MM.1S (cell line): Measurements from ENCODE around the gene SCRN2.

ENCODE experiments used
- EZH2 ChIP-seq: fragments of 300-600 bp; sonication (generic); optimal IDR thresholded peaks from 2 replicates; pipeline ENCODE3; 2017; ENCODE audit warnings: low read depth, mild to moderate bottlenecking, antibody characterized with exemption, low read length, mixed read lengths
- EZH2phosphoT487 ChIP-seq: fragments of 300-600 bp; sonication (generic); IDR thresholded peaks from 2 replicates; pipeline ENCODE4 v1.6.1; 2018; ENCODE audit warnings: antibody characterized with exemption, low read length
- TF ChIP-seq, protein P1 (sequence below): fragments of 300-600 bp; sonication (generic); IDR thresholded peaks from 2 replicates; pipeline ENCODE4 v1.5.1; 2016; ENCODE audit warnings: antibody characterized with exemption, low read length, mixed read lengths

DNA sequence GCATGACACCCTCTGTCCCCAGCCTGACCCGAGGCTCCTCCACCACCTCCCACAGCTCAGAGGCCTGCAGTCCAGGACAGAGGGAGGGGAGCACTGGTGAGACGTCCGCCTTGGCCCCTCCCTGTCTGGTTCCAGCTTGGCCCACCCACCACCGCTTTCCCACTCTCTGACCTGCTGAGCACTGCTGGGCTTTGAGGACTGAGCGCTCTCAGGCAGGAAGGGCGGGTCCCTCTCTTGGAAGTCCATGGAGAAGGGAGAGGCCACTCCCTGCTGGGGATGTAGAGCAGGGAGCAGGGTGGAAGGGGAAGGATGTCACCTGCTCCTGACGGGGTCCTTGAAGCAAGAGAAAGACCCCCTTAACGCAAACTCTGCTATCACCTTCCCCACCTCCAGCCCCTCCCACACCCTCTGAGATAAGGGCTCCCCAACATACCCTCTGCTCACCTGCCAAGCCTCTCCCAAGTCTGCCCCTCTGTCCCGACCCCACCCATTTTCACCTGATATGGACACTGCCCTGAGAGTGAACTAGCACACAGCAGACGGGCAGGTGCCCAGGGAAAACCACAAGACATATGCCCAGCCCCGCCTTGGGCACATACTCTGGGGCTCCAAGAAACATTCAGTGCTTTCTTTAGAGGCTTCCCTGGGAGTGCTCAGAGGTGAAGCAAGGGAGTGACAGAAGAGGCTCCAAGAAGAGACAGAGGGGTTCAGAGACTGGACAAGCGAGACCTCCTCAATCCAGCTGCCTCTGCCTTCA, 20.9 kb downstream of the SCRN2 start:
- TF ChIP-seq EZH2phosphoT487 (no peak), EZH2 (no peak)
- TF ChIP-seq, protein P1, sequence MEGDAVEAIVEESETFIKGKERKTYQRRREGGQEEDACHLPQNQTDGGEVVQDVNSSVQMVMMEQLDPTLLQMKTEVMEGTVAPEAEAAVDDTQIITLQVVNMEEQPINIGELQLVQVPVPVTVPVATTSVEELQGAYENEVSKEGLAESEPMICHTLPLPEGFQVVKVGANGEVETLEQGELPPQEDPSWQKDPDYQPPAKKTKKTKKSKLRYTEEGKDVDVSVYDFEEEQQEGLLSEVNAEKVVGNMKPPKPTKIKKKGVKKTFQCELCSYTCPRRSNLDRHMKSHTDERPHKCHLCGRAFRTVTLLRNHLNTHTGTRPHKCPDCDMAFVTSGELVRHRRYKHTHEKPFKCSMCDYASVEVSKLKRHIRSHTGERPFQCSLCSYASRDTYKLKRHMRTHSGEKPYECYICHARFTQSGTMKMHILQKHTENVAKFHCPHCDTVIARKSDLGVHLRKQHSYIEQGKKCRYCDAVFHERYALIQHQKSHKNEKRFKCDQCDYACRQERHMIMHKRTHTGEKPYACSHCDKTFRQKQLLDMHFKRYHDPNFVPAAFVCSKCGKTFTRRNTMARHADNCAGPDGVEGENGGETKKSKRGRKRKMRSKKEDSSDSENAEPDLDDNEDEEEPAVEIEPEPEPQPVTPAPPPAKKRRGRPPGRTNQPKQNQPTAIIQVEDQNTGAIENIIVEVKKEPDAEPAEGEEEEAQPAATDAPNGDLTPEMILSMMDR: no peak
